Prostate gland (tissue), 2 donors: ENCODE measurements around the gene GPM6B.
A peak's percentile ranks its signal among the peaks of the same experiment; 100 is the strongest.

Experiments
- POLR2AphosphoS5 ChIP-seq: sonication (generic); formaldehyde crosslinking; IDR thresholded peaks from one replicate; pipeline ENCODE4 v1.6.1; 2017; ENCODE audit warnings: antibody characterized with exemption
- TF ChIP-seq, protein P1 (sequence below), 4 experiments: fragments of 200-600 bp in 2 of 4; fragments of 450-650 bp in 2 of 4; sonication (generic) in 2 of 4; IDR thresholded peaks; 1 replicate in 3 of 4; 2 replicates in 1 of 4; pipeline ENCODE4 v1.5.1; 2016 to 2019; ENCODE audit warnings: antibody characterized with exemption in 4 of 4, mild to moderate bottlenecking in 2 of 4, moderate library complexity in 2 of 4

DNA sequence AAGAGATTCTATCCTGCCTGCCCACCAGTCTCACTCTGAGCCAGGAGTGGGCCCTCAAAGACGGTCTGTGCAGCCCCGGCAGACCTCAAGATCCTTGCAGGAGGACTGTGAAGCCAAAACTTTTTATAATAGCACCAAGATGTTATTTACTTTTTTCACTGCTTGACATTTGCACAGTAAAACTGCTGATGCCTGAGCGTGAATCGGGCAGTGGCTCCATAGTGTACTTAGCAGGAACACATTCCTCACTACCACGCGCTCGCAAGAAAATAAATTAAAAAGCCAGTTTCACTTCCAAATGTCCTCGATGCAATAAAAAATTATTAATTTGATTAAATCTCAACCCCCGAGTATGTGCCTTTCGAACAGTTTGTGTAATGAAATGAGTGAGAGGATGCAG, 22.5 kb downstream of the GPM6B start:
- TF ChIP-seq, protein P1, sequence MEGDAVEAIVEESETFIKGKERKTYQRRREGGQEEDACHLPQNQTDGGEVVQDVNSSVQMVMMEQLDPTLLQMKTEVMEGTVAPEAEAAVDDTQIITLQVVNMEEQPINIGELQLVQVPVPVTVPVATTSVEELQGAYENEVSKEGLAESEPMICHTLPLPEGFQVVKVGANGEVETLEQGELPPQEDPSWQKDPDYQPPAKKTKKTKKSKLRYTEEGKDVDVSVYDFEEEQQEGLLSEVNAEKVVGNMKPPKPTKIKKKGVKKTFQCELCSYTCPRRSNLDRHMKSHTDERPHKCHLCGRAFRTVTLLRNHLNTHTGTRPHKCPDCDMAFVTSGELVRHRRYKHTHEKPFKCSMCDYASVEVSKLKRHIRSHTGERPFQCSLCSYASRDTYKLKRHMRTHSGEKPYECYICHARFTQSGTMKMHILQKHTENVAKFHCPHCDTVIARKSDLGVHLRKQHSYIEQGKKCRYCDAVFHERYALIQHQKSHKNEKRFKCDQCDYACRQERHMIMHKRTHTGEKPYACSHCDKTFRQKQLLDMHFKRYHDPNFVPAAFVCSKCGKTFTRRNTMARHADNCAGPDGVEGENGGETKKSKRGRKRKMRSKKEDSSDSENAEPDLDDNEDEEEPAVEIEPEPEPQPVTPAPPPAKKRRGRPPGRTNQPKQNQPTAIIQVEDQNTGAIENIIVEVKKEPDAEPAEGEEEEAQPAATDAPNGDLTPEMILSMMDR (IDR thresholded peaks at IDR 0.05), result no peak
- TF ChIP-seq POLR2AphosphoS5, result peak; percentile 63
